GM19395 (cell line): ENCODE results near the gene NTN1.

ENCODE experiments used
- ATAC-seq: cut with Tn5 transposase; IDR thresholded peaks from one replicate; pipeline ENCODE4 v1.9.1; 2021; ENCODE audit warnings: mild to moderate bottlenecking, moderate library complexity; ENCODE audit not compliant: unreplicated experiment

The NTN1 gene

GRCh38 chr17:9120471-9120870, 99.2 kb downstream of the NTN1 start:
- ATAC-seq, result no peak

DNA sequence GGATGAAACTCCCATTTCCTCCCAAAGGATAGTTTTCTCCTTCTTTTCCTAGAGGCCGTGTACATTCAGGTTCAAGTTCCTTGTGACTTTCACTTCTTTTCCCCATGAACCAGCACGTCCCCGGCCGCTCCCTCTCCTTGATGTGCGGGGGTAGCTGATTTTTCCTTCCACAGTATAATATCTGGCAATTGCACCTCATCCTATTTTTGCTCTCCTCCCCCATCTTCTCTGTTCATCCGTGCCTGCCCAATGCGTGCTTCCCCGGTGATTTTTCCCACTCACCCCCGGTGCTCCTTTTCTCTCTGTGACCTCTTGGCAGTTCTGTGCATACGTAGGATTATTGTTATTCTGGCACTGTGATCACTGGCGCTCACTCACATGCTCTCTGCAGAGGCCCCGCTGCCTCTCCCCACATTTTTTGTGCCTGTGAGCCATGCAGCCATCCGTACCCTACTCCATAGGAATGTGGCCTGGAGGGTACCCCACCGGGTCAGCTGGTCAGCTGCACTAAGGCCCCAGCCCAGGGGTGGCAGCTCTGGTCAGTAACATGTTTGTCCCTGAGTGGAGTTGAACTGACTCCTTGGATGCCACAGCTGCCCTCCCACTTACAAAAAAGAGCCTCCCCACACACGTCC, 100.0 kb downstream of the NTN1 start:
- no peak for ATAC-seq

DNA sequence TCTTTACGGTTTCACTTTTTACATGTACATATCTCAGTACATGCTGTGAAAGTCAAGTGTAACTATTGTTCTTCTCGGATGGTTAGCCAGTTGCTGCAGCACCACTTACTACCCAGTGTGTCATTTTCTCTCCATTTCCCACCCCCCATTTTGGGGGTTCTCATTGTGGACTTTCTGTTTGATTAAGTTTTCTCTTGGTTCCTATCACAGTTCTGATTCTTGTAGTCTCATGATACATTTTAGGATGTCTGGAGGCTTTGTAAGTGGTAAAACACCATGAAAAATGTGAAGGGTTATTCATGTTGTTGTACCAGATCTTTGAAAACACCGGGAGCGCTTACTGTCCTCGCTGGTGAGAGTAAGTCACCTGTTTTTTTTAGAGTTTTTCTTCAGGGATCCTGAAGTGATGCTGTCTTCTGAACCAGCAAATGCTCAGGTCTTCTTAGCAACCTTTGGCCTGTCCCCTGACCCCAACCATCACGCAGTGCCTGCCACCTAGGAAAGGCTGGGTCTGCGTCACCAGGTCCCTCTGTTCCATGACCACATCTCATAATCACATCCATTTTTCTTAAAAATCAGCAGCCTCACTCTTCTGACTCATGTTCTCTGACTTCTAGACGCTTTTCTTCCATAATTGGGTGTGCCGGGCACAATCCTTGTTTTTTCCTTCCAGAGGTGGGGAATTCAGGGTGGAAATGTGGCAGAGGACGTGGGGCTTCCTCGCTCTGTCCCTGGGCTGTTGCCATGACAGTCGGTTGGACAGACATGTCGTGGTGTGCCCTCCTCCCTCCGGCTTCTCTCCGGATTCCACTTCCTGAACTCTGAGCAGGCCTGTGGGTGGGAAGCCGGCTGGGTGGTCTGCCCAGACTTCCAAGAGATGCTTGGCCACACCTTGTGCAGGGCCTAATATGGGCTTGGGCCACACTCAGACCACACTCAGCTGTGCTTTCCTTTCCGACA, 102.6 kb downstream of the NTN1 start:
- ATAC-seq, result no peak

- no peak for ATAC-seq
Measured at GRCh38 chr17:9124554-9124935, 103.2 kb downstream of the NTN1 start.

- ATAC-seq, result no peak
Measured at GRCh38 chr17:9125722-9126121, 104.4 kb downstream of the NTN1 start.

- no peak for ATAC-seq
Measured at GRCh38 chr17:9127340-9127739, 106.0 kb downstream of the NTN1 start.

DNA sequence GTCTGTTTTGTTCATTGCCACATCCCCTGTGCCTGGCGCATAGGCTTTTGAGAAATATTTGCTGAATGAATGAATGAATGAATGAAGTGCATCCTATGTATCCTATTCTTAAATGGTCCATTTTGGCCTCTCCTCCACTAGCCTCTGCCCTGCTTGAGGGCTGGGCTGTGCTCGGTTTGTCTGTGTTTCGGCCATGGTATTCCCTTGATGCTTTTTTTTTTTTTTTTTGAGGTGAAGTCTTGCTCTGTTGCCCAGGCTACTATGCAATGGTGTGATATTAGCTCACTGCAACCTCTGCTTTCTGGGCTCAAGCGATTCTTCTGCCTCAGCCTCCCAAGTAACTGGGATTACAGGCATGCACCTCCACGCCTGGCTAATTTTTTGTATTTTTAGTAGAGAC, 110.1 kb downstream of the NTN1 start:
- no peak for ATAC-seq

DNA sequence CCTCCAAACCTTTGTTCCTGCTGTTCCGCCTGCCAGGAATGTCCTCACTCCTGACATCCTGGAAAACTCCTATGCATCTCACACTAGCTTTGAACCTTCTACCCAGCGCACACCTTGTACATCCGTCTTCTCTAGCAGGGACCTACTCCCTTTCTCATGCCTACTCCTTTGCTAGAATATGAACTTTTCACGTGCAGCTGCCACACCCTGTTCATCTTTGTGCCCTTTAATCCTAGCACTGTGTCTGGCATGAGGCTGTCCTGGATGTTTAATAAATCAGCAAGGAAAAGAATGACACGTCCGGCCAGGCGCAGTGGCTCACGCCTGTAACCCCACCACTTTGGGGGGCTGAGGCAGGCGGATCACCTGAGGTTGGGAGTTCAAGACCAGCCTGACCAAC, 111.0 kb downstream of the NTN1 start:
- no peak for ATAC-seq

GRCh38 chr17:9132944-9133610, 111.8 kb downstream of the NTN1 start:
- ATAC-seq, result no peak

DNA sequence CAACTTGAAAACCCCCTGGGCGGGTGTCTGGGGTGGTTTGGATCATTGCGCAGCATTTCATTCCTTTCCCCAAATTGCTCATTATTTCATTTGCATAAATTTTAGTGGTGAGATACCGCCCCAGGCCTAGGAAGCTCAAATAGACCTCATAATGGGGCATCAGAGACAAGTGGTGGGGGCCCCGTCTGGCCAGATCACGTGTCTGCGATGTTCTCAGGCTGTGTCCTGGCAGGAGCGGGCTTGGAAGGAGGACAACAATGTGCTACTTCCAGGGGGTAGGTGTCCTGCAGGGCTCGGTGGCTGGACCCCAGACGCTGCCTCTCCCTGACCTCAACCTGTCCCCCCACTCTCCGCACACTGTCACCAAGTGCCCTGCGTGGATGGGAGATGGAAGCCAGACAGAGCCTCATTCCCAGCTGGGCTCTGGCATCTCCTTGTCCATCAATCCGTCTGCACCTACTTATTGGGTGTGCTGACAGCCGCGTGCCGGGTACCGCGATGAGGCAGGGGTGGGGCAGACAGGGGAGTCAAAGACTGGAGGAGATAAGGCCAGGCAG, 116.9 kb downstream of the NTN1 start:
- ATAC-seq, result no peak

DNA sequence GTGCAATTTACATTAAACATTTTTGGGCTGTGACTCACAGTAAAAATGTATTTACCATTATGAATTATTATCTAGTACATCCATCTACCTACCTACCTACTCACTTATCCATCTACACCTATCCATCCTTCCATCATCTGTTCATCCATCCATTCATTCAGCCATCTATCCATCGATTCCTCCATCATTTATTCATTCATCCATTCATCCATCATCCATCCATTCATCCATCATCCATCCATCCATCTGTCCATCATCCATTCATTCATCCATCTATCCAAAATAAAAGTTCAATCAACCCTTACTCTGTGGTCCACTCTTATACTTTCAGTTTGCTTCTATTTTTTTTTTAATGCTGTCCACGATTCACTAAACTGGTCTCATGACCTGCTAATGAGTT, 118.4 kb downstream of the NTN1 start:
- no peak for ATAC-seq

DNA sequence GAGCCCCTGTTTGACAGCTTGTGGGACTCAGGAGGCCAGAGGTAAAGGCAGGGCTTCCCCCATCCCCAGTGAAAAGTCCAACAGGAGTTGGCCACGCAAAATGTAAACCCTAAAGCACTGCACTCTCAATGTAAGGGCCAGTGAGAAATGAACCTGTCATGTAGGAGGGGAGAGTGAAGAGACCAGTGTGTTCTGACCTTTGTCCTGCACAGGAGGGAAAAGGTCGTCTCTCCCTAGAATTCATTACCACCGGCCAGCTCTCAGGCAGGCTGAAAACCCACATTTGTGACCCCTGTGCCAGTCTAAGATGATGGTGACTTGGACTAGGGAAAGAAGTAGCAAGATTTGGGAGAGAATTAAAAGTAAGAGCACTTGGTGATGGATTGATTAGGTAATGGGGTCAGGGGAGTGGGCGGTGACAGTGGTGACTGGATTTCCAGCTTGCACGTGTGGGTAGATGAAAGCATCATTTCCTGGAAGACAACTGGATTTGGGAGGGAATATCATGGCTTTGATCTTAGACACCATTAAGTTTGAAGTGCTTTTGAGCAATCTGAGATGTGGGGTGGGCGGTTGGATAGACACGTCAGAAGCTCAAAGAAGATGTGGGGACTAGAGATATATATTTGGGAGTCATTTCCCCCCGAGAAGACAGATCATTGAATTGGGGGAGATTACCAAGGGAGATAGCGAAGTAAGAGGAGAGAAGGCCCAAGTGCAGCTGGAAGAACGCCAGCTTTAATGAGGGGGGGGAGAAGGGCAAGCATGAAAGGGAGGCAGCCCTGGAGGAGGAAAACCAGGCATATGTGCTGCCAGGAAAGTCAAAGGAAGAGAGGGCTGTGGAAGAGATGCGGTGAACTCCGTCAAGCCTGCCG, 119.5 kb downstream of the NTN1 start:
- ATAC-seq, result no peak

DNA sequence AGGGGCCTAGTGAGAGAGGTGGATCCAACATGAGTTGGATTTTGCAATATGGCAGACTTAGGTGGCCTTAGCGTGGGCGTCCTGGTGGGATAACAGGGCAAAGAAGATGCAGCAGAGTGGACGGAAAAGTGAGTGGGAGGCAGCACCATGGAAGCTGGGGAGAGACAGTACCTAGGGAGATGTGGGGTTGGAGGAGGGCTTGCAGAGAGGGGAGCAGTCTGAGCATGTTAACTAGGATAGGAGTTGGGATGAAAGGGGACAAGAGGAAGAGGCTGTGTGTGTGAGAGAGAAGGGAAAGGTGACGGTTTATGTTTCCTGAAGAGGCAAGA, 120.1 kb downstream of the NTN1 start:
- no peak for ATAC-seq

GRCh38 chr17:9142772-9143494, 121.6 kb downstream of the NTN1 start:
- ATAC-seq, result no peak

DNA sequence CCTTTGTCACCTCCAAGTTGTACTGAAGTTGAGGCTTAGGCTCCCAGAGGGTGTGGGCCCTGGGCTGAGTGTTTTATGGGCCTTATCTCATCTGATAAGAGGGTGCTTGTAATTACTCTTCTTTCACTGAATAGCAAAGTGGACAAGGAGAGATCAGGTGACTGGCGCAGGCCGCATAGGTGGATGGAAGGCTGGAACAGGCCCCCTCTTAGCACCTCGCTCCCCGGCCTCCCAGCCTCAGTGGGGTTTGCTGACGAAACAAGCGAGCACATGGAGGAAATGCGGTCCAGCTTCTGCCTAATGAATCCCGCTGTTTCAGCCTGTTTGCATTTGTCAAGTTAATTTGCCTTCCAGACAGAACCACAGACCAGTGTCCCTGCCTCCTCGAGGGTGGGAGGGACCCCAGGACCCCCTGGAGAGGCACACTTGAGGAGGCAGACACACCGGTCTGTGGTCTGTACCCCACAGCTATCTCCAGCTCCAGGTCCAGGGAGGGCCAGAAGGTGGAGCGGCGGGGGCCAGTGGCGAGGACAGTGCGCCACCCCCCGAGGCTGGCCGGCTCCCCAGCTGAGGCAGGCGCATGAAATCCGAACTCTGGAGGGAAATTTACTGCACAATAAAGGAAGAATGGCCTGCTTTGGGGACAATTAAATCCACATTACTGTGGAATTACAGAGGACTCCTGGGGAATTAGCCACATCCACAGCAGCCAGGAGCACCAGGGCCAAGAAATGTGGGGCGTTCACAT, 123.4 kb downstream of the NTN1 start:
- no peak for ATAC-seq

GRCh38 chr17:9146064-9146463, 124.8 kb downstream of the NTN1 start:
- no peak for ATAC-seq

DNA sequence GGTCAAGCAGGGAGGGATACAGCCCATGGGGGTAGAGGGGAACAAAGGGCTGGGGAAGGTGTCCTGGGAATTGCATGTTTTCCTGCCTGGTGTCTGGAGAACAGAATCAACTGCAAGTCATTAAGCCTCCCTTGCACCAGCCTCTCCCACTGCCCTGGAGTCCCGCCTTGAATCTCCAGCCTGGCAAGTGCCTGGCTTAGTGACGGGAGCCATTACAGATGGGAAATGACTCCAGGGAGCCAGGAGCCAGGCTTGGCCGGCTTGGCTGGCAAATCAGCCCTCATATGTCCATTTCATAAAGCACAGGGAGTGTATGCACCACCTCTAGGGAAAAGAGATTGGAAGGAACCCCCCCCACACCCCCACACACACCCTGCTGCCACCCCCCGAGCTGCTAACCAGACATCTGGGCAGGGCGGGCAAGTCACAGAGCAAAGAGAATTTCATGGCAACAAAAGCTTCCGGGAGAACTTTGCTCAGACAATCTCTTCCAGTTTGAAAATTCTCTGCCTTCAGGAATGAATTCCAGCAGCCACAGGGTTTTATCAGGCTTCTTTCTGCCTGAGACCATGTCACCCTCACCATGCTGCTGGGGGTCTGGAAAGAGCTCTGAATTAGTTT, 127.7 kb downstream of the NTN1 start:
- no peak for ATAC-seq

DNA sequence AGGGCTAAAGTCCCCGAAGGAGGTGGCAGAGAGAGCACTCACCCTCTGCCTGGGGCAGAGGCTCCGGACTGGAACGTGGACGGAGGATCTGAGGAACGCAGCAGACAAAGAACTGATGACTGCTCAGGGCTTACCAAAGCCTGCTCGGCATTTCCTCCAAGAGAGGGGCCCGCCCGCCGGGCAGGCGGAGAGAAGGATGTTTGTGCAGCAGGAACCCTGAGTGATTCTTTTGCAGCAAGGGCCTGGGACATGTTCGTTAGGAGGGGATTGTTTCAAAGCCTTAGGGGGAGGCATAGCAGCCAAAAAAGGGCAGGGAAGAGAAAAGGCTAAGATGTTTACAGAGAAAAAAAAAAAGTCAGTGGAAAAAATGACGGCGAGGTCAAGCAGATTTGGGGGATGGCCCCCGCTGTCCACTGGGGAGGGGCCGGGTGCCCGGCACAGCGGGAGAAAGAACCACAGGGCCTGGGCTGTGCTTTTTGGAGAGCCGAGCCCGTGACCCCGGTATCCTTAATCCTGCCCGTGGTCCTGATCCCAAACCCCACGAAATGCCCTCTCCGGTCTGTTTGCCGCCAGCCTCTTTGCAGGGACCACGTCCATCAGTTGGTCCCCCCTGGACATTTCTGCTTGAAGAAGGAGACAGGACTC, 129.3 kb downstream of the NTN1 start:
- ATAC-seq, result no peak
